Neural crest cell (in vitro differentiated cells): ENCODE measurements around the gene SHISA7. TPM values are rescaled to one million over a fixed set of nuclear protein-coding genes. Genes with fewer than 3 reads are reported as not detected.

Source experiments
- DNase-seq: peaks from one replicate; pipeline ENCODE4 v3.0.0; 2021; ENCODE audit warnings: low read depth, mixed read lengths, low spot score
- H3K27ac Mint-ChIP-seq: one replicate; pipeline ENCODE4 v1.8.0; 2021; ENCODE audit warnings: mild to moderate bottlenecking, mixed read lengths; ENCODE audit not compliant: unreplicated experiment
- H3K27me3 Mint-ChIP-seq: 2 replicates; pipeline ENCODE4 v1.8.0; 2021; ENCODE audit warnings: low read depth, mild to moderate bottlenecking, mixed read lengths
- H3K36me3 Mint-ChIP-seq: 2 replicates; pipeline ENCODE4 v1.8.0; 2021; ENCODE audit warnings: low read depth, mild to moderate bottlenecking, mixed read lengths
- H3K4me1 Mint-ChIP-seq: 2 replicates; pipeline ENCODE4 v1.8.0; 2021; ENCODE audit warnings: mixed read lengths
- H3K4me3 Mint-ChIP-seq: one replicate; pipeline ENCODE4 v1.8.0; 2021; ENCODE audit warnings: mild to moderate bottlenecking, mixed read lengths
- H3K9me3 Mint-ChIP-seq: 2 replicates; pipeline ENCODE4 v1.8.0; 2021; ENCODE audit warnings: mixed read lengths
- total RNA-seq: library from RNA; stranded (reverse); gene quantifications from 2 replicates; pipeline ENCODE4 v1.2.1, GENCODE V29; 2021
- TF ChIP-seq, protein P1 (sequence below): fragments of 200-600 bp; sonication (generic); conservative IDR thresholded peaks from 2 replicates; pipeline ENCODE4 v1.5.0; 2021; ENCODE audit warnings: antibody characterized with exemption, mild to moderate bottlenecking

SHISA7 gene
- total RNA-seq, 1 donor from 2014 or later: 0.54 TPM

DNA sequence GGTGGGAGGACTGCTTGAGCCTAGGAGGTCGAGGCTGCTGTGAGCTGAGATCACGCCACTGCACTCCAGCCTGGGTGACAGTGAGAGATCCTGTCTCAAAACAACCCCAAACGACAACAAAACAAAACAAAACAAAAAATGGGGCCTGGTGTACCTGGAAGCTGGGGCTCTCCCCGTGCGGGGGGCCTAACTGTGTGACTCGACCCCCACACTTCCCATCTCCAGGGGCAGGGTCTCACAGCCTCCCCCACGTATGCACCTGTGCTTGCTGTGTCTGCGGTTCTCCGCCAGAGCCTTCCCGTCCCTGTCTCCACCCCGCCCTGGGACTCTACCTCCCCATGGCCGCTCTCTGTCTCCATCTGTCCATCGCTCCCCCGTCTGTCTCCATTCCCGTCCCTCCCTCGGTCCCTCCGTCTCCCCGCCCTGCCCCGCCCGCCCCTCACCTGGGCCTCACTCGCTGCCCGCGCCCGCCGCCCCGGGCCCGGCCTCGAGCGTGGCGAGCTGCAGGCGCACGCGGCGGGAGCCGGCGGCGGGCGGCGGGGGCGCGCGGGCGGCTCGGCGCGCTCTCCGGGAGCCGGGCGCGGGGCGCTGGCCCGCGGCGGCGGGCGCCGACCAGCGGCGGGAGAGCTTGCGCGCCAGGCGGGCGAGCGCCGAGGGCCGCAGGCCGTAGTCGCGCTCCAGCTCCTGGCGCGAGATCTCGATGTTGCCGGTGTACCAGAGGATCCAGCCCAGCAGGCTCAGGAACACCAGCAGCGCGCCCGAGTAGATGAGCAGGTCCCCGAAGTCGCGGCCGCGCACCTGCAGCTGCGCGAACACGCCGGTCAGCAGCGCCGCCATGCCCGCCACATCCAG, 59.6 kb downstream of the SHISA7 start:
- H3K9me3 Mint-ChIP-seq: no peaks in the 10 kb centered on the region
- H3K36me3 Mint-ChIP-seq: peaks cover 5% of the 10 kb centered on the region
- peaks cover 19% of the 10 kb centered on the region for H3K27me3 Mint-ChIP-seq
- H3K4me1 Mint-ChIP-seq: peaks cover 36% of the 10 kb centered on the region
- H3K27ac Mint-ChIP-seq: peak overlapping the region; percentile 87
- DNase-seq: no peak
- TF ChIP-seq, protein P1, sequence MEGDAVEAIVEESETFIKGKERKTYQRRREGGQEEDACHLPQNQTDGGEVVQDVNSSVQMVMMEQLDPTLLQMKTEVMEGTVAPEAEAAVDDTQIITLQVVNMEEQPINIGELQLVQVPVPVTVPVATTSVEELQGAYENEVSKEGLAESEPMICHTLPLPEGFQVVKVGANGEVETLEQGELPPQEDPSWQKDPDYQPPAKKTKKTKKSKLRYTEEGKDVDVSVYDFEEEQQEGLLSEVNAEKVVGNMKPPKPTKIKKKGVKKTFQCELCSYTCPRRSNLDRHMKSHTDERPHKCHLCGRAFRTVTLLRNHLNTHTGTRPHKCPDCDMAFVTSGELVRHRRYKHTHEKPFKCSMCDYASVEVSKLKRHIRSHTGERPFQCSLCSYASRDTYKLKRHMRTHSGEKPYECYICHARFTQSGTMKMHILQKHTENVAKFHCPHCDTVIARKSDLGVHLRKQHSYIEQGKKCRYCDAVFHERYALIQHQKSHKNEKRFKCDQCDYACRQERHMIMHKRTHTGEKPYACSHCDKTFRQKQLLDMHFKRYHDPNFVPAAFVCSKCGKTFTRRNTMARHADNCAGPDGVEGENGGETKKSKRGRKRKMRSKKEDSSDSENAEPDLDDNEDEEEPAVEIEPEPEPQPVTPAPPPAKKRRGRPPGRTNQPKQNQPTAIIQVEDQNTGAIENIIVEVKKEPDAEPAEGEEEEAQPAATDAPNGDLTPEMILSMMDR: peak; percentile 20
- peak overlapping the region; percentile 74 for H3K4me3 Mint-ChIP-seq

DNA sequence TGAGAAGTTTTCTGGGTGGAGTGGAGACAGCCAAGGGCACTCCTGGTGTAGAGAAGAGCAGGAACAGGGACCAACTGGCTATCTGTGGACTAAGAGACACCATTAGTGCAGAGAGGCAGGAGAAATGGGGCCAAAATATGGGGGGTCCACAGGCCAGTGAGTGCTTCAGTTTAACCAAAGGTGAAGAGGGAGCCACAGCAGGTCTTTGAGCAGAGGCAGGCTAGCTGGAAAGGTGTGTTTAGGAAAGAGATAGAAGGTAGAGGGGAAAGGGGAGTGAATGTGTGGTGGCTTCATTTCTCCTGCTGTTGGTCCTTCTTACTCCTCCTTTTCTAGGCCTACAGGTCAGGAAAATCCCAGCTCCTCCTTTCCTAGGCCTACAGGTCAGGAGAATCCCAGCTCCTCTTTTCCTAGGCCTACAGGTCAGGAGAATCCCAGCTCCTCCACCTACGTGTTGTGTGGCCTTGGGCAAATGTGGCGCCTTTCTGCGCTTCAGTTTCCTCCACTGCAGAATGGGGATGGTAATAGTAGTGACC, 60.5 kb downstream of the SHISA7 start:
- Mint-ChIP-seq H3K27ac (no peak overlapping the region), H3K9me3 (no peaks in the 10 kb centered on the region), H3K4me3 (peak overlapping the region; percentile 78), H3K4me1 (peaks cover 32% of the 10 kb centered on the region), H3K36me3 (peaks cover 5% of the 10 kb centered on the region), H3K27me3 (peaks cover 27% of the 10 kb centered on the region)
- no peak for DNase-seq
- TF ChIP-seq, protein P1: no peak

DNA sequence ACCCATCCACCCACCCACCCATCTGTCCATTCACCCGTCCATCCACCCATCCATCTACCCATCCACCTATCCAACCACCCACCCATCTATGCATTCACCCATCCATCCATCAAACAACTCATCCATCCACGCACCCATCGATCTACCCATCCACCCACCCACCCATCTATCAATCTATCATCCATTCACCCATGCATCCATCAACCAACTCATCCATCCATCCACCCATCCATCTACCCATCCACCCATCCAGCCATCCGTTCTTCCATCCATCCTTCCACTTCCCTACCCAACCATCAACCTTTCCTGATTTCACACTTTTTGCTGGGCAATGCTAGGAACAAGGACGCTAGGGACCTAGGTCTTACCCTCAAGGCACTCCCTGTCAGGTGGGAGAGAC, 61.1 kb downstream of the SHISA7 start:
- Mint-ChIP-seq H3K4me3 (peak overlapping the region; percentile 78), H3K27me3 (peaks cover 31% of the 10 kb centered on the region)

DNA sequence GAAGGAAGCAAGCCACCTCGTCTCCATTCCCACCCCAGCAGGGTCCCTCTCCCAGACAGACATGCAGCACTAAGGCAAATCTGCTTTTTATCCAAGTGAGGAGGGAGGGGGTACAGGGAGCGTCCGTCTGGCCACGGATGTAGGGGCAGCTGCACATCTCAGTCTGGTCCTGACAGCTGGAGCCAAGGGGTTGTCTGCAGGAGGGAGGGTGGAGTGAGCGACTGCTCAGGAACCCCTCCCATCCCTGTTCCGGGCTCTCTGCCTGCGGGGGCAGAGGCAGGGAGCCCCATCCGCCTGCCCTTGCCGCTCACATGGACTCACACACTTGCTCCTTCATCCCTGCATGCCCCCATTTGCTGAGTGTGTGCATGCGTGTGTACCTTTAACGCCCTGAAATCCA, 63.9 kb downstream of the SHISA7 start:
- Mint-ChIP-seq H3K4me1 (peaks cover 7% of the 10 kb centered on the region), H3K4me3 (peak overlapping the region; percentile 41), H3K9me3 (no peaks in the 10 kb centered on the region), H3K27ac (peak overlapping the region; percentile 58), H3K36me3 (no peaks in the 10 kb centered on the region), H3K27me3 (peaks cover 43% of the 10 kb centered on the region)
- TF ChIP-seq, protein P1: no peak
- no peak for DNase-seq

More for the DNA sequence above, 61.1 kb downstream of the SHISA7 start:
- Mint-ChIP-seq H3K36me3 (peaks cover 5% of the 10 kb centered on the region), H3K4me1 (peaks cover 26% of the 10 kb centered on the region), H3K9me3 (no peaks in the 10 kb centered on the region), H3K27ac (no peak overlapping the region)
- DNase-seq: no peak
- TF ChIP-seq, protein P1: no peak

Other genes with a start within 250 kb of the SHISA7 start
- gene PTPRH, start 233.8 kb downstream of the SHISA7 start, total RNA-seq: 1.2 and 2.0 TPM in 2 replicates
- gene TMEM86B, start 214.5 kb downstream of the SHISA7 start, total RNA-seq: 4.9 and 5.8 TPM in 2 replicates
- 71.2 and 73.1 TPM in 2 replicates for gene PPP6R1, start 184.3 kb downstream of the SHISA7 start, total RNA-seq
- 53.8 and 54.7 TPM in 2 replicates for gene HSPBP1, start 163.2 kb downstream of the SHISA7 start, total RNA-seq
- gene BRSK1, start 159.3 kb downstream of the SHISA7 start, total RNA-seq: 50.0 and 50.7 TPM in 2 replicates
- not detected in 2 replicates for gene TMEM150B, start 118.0 kb downstream of the SHISA7 start, total RNA-seq
- 32.9 and 35.2 TPM in 2 replicates for gene KMT5C, start 103.4 kb downstream of the SHISA7 start, total RNA-seq
- gene COX6B2, start 88.6 kb downstream of the SHISA7 start, total RNA-seq: 0.16 TPM in 1 of 2 replicates, not detected in the other
- gene GARIN5B, start 80.0 kb downstream of the SHISA7 start, total RNA-seq: not detected in 2 replicates
- gene IL11, start 72.8 kb downstream of the SHISA7 start, total RNA-seq: 0.56 and 0.59 TPM in 2 replicates
- gene TMEM190, start 66.5 kb downstream of the SHISA7 start, total RNA-seq: not detected in 2 replicates
- gene TMEM238, start 59.0 kb downstream of the SHISA7 start, total RNA-seq: 0.40 and 0.71 TPM in 2 replicates
- gene RPL28, start 57.4 kb downstream of the SHISA7 start, total RNA-seq: 1,888 and 1,936 TPM in 2 replicates
- gene UBE2S, start 35.5 kb downstream of the SHISA7 start, total RNA-seq: 243 and 269 TPM in 2 replicates
- gene ISOC2, start 18.3 kb upstream of the SHISA7 start, total RNA-seq: 34.3 and 36.7 TPM in 2 replicates
- not detected in 2 replicates for gene C19orf85, start 21.5 kb upstream of the SHISA7 start, total RNA-seq
- 14.8 and 15.0 TPM in 2 replicates for gene ZNF628, start 33.3 kb upstream of the SHISA7 start, total RNA-seq
- 81.1 and 87.9 TPM in 2 replicates for gene NAT14, start 41.9 kb upstream of the SHISA7 start, total RNA-seq
- 1.3 and 1.5 TPM in 2 replicates for gene SSC5D, start 45.1 kb upstream of the SHISA7 start, total RNA-seq
- gene SBK2, start 93.8 kb upstream of the SHISA7 start, total RNA-seq: not detected in 2 replicates
- 0.39 and 0.68 TPM in 2 replicates for gene SBK3, start 102.2 kb upstream of the SHISA7 start, total RNA-seq
- 28.2 and 29.1 TPM in 2 replicates for gene ZNF579, start 137.5 kb upstream of the SHISA7 start, total RNA-seq
- 31.6 and 31.8 TPM in 2 replicates for gene FIZ1, start 156.2 kb upstream of the SHISA7 start, total RNA-seq
- 6.1 and 6.7 TPM in 2 replicates for gene ZNF524, start 157.0 kb upstream of the SHISA7 start, total RNA-seq
- gene ZNF865, start 162.3 kb upstream of the SHISA7 start, total RNA-seq: 20.3 TPM in 2 replicates
- 11.0 and 12.4 TPM in 2 replicates for gene ZNF784, start 181.3 kb upstream of the SHISA7 start, total RNA-seq
- 39.1 and 41.8 TPM in 2 replicates for gene ZNF580, start 197.7 kb upstream of the SHISA7 start, total RNA-seq
- gene ZNF581, start 200.3 kb upstream of the SHISA7 start, total RNA-seq: 40.8 and 41.9 TPM in 2 replicates
- 18.7 and 18.9 TPM in 2 replicates for gene CCDC106, start 204.9 kb upstream of the SHISA7 start, total RNA-seq
- 342 and 365 TPM in 2 replicates for gene U2AF2, start 211.7 kb upstream of the SHISA7 start, total RNA-seq
- 129 and 130 TPM in 2 replicates for gene EPN1, start 231.9 kb upstream of the SHISA7 start, total RNA-seq